Left ventricle myocardium superior (tissue), 1 donor: ENCODE results near the gene EVA1C. TPM values are rescaled to one million over a fixed set of nuclear protein-coding genes. Genes with fewer than 3 reads are reported as not detected.

ENCODE experiments used
- total RNA-seq: library from RNA; stranded (reverse); fragmentation: NEBNext Ultra II Directional; extraction: Animal tissue kit (Norgen Biotek cat#: 25700); gene quantifications from one replicate; pipeline ENCODE4 v1.2.1, GENCODE V29; 2021
- donor health status: DM: no; HTN: yes; CAD: no; lungs with severe emphysema.

Gene EVA1C
- total RNA-seq, 1 donor from 2014 or later, result 13.6 TPM

Other genes with a start within 250 kb of the EVA1C start
- 2.6 TPM for gene MIS18A, start 133.7 kb upstream of the EVA1C start, total RNA-seq
- gene MRAP, start 113.9 kb upstream of the EVA1C start, total RNA-seq, result 0.37 TPM
- gene URB1, start 19.7 kb upstream of the EVA1C start, total RNA-seq, result 11.9 TPM
- gene TCP10L, start 172.8 kb downstream of the EVA1C start, total RNA-seq, result 2.9 TPM
- gene CFAP298, start 199.7 kb downstream of the EVA1C start, total RNA-seq, result 22.6 TPM